HEK293T (cell line): ENCODE results near the gene LETM1.
A peak's percentile ranks its signal among the peaks of the same experiment; 100 is the strongest.

Experiments used
- ARNT ChIP-seq: fragments of 450-650 bp; IDR thresholded peaks from 2 replicates; pipeline ENCODE4 v1.6.1; 2017; ENCODE audit warnings: mild to moderate bottlenecking
- BHLHE40 ChIP-seq: fragments of 450-650 bp; IDR thresholded peaks from 2 replicates; pipeline ENCODE4 v1.6.1; 2016; ENCODE audit warnings: mild to moderate bottlenecking, moderate library complexity, borderline replicate concordance
- CTBP1 ChIP-seq: fragments of 450-650 bp; IDR thresholded peaks from 2 replicates; pipeline ENCODE4 v1.6.1; 2016; ENCODE audit warnings: borderline replicate concordance
- ELF4 ChIP-seq: fragments of 450-650 bp; IDR thresholded peaks from 2 replicates; pipeline ENCODE4 v1.6.1; 2017; ENCODE audit warnings: antibody characterized with exemption
- FOXA1 ChIP-seq: fragments of 450-650 bp; IDR thresholded peaks from 2 replicates; pipeline ENCODE4 v1.6.1; 2016; ENCODE audit warnings: mild to moderate bottlenecking
- FOXM1 ChIP-seq: fragments of 450-650 bp; IDR thresholded peaks from 2 replicates; pipeline ENCODE4 v1.6.1; 2017; ENCODE audit warnings: mild to moderate bottlenecking, borderline replicate concordance
- HDGF ChIP-seq: fragments of 450-650 bp; IDR thresholded peaks from 2 replicates; pipeline ENCODE4 v1.6.1; 2017; ENCODE audit warnings: antibody characterized with exemption, borderline replicate concordance
- NFRKB ChIP-seq: fragments of 450-650 bp; IDR thresholded peaks from 2 replicates; pipeline ENCODE4 v1.6.1; 2016; ENCODE audit warnings: mild to moderate bottlenecking, moderate library complexity
- SP1 ChIP-seq: fragments of 450-650 bp; IDR thresholded peaks from 2 replicates; pipeline ENCODE4 v1.6.1; 2017
- SUZ12 ChIP-seq: fragments of 450-650 bp; IDR thresholded peaks from 2 replicates; pipeline ENCODE4 v1.6.1; 2016; ENCODE audit warnings: mild to moderate bottlenecking
- TARDBP ChIP-seq: fragments of 450-650 bp; IDR thresholded peaks from 2 replicates; pipeline ENCODE4 v1.6.1; 2016
- ZNF384 ChIP-seq: fragments of 450-650 bp; IDR thresholded peaks from 2 replicates; pipeline ENCODE4 v1.6.1; 2016

DNA sequence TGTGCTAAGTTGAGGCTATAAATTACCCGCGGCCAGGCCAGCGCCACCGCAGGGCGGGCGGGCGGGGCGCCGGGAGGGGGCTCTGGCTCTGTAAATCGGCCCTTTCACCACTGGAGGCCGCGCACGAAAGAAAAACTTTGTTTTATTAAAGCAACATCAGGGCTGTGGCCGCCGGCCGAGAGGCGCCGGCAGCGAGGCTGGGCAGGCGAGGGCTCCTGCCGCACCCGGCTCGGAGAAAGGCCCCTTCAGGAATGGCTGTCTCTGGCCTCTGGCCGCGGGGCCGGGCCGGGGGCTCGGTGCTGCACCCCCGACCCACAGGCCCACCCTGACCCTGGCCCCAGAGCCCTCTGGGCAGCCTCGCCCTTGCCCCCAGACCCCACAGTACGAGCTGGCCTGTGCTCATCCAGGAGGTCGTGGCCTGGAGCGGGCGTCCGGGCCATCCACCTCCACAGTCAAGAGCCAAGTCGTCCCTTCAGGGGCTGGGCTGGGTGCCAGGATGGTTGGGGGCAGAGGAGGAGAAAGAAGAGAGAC, 92.3 kb downstream of the LETM1 start:
- no peak for TF ChIP-seq FOXM1
- TF ChIP-seq ZNF384, result no peak
- TF ChIP-seq BHLHE40, result no peak
- TF ChIP-seq ARNT, result no peak
- TF ChIP-seq SP1, result no peak
- no peak for TF ChIP-seq NFRKB
- peak; percentile 88; the same call in 1 of the 2 replicates for TF ChIP-seq HDGF
- TF ChIP-seq SUZ12, result no peak
- TF ChIP-seq FOXA1, result no peak
- TF ChIP-seq CTBP1, result no peak
- no peak for TF ChIP-seq TARDBP
- no peak for TF ChIP-seq ELF4
